NCI-H510A (cell line): Measurements from ENCODE around the gene NACC2.

Experiments used
- DNase-seq: peaks from one replicate; lab custom pipeline; 2025; lab: John Stamatoyannopoulos, UW

NACC2 gene

DNA sequence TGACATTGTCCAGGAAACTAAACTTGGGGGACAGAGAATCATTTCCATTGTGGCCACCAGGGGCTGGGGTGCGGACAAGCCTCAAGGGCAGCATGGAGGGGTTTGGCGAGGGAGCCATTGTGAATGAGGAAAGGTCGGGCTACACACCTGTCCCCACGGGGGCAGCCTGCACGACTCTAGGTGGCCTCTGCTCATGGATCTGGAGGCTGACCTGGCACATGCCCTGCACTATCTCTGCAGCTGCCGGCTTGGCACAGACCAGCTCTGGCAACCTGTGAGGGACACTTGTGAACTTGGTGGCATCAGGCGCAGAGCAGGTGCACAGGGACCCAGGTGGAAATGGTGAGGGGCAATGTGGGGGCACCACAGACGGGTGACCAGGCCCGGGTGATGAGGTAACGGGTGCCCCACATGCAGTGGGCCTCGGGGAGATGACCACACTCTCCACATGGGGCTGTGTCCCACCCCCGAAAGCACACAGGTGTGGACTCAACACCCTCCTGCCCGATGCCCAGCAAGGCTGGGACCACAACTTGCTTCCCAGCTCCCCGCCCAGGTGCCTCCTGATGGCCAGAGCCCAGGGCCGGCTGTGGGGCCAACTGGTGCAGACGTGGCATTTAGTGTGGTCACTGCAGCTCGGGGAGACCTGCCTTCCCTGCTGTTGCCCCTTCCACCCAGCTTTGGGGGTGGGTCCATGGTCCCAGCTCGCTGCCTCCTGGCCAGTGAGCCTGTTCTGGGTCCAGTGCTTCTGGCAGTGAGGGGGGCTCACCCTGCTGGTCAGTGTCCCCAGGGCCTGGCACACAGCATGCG, 73.0 kb downstream of the NACC2 start:
- no peak for DNase-seq

DNA sequence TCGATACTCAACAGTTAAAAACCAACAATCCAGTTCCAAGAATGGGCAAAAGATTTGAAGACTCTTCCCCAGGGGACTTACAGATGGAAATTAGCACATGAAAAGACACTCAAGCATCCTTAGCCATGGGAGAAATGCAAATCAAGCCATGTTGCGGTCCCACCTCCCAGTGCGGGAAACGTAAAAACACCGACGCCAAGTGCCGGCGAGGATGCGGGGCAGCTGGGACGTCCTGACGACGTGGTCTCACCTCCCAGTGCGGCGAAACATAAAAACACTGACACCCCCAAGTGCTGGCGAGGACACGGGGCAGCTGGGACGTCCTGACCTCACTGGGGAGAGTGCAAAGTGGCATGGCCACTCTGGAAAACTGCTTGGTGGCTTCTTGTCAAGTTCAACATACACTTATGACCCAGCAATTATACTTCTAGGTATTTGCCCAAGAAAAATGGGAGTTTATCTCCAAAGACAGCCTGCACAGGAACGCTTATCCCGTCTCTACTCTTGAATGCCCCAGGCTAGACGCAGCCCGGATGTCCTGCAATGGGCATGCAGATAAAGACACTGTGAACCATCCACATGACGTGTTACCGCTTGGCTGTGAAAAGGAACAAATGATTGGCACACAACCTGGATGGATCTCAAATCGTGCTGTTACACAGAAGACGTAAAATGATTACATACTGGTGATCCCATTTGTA, 73.8 kb downstream of the NACC2 start:
- DNase-seq = no peak

DNA sequence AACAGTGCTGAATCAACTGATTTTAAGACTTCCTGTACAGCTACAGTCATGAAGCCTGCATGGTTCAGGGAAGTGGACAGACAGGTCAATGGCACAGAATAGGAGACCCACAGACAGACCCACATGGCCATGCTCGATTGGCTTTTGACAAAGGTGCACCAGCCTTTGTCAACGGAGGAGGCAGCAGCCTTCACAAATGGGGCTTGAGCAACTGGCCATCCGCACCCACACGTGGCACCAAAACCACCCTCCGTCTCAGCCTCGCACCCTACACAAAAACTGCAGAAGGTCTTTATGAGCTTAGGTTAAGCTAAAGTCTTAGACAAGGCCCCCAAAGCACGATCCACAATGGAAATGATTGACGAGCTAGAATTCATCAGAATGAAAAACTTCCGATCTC, 74.4 kb downstream of the NACC2 start:
- DNase-seq = no peak

DNA sequence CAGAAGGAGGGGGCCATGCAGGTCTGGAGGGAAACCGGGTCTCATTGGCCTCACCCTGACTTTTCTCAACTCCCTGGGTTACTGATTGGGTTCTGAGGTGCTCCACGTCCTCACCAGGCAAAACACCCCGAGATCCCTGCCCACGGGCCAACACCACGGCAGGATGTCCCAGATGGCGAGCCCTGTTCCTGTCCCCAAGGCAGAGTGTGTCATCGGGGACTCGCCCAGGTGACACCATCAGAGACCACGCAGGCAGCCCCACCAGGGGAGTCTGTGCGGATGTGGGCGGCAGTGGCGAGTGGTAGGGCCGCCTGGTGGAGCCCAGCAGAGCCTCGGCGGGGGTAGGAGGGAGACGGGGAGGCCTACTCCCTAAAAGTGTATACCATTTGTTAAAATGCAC, 74.9 kb downstream of the NACC2 start:
- no peak for DNase-seq

DNA sequence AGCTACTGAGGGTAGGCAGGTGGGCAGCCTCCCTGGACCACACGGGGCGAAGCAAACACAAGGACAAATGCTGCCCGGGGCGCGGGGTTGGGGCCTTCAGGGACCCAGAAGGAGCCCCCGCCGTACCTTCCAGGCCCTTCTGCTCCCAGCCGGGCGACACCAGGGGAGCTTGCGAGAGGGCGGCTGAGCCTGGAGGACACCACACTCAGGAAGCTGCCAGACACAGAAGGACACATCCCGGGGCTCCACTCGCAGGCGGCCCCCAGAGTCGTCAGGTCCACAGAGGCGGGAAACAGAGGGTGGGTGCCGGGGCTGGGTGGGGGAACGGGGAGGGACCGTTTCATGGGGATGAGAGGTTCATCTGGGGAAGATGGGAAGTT, 75.4 kb downstream of the NACC2 start:
- DNase-seq = no peak

DNA sequence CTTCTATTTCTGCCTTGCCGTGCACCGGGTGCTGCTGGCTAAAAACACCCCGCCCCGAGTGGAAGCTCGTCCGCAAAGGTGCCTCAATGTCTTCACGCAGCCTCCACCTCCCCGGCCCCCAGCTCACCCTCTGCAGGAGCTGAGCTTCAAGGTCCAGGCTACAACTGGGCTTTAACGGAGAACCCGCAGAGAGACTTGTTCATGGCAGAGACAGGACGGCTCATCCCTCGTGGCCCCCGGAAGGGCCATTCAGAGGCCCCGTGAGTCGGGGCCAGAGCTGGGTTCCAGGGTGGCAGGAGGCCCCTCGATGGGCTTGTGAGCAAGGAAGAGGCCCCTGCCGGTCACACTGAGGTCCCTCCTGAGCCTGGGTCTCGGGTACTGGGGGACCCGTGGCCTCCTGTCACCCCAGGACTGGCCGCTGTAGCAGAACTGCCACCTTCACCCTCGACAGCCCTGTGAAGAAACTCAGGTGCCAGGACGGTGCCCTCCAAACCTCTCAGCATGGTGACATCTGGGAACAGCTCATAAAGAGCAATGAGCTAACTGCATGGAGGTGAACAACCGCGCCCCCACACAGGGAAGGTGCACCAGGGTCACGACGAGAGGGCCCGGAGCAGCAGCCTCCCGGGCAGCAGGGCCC, 75.9 kb downstream of the NACC2 start:
- DNase-seq = no peak

DNA sequence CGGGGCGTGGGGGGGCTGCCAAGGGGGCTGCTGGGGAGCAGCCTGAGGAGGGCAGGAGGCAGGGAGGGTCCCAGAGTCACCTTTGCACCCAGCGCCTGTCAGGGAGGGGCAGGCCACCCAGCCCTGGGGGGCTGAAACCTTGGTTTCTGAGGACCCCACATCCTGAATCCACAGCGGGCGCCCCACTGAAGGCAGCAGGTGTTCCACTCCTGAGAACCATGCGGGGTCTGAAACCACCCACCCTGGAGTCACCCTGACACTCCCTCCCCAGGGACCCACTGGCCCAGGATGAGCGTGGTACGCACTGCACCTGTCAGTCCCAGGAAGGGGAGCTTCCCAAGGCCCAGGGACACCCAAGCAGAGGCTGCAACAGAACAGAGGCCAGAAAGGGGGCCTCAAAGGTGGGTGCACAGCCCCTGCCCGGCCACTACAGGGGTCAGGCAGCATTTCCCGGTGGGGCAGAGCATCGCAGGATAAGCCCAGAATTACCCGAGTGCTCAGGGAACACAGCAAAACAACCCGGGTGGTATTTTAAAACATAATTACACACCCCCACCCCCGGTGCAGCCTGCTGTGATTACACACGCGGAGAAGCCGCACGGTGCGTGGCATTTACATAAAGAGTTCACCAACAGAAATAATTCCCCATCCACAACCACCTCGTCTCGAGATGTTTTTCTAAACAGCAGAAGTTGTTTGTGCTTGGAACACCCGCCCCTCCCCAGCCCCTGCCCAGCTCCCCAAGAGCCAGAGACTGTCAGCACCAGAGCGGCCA, 76.6 kb downstream of the NACC2 start:
- no peak for DNase-seq

DNA sequence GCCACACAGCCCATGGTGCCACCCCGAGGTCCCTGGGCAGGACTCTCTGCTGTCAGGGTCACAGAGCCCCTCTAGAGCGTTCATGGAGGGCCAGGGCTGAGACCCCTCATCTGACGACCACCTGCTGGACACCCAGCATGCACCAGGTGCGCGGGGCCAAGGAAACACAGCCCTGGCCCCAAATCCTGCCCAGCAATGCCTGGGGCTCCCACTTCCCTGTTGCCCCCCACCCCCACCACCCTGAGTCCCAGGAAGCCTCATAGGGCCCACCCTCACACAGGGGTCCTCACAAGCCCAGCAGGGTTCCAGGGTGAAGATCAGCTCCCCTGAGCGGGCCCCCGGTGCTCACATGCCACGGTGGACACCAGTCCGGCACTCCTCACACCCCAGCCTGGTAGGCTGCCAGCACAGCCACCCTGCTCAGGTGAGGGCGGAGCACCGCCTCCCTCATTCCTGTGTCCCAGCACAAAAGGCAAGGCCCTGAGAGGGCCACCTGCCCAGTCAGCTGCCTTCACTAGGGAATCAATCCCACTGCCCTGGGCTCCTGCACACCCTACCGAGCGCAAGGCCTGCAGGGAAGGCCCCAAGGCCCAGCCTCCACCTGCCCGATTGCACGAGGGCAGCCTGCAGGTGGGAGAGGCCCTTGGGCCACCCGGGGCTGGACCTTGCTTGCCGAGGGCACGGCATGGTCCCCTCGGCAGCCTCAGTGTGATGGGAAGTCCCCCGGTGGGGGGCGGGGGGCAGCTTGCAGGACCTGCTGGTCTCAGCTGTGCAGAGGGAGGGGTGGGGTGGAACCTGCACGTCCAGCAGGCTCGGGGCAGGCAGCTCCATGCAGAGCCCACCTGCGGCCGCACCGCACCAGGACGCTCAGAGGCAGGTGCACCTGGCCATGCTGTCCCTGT, 77.5 kb downstream of the NACC2 start:
- DNase-seq = no peak

DNA sequence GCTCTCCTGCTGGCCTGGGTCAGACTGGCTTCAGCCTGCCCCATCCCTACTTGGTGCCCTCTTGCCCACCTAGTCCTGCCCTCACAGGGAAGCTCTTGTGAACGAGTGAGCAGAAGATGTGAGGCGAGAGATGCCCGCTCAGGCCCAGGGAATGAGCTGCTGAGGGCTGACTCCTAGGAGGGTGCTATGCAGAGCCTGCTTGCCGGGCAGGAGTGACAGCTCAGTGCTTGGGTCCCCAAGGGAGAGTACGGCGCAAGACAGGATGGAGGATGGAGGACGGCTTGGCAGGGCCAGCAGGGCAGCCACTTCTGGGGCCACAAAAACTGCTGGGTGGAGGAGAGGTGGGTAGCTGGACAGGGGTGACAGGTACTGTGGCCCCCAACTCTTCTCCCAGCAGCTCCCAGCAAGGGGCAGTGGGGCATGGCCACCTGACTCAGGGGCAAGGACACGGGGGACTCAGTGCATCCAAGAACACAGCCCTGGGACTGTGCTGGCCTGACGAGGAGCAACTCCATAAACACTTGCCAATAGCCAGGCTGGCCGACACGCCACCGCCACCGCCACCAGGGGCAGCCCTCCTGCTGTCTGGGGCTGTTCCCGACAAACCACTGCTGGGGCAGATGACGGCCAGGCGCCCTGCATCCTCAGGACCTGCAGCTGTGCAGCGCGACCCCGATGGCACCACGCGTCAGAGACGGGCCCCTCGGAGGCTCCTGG, 78.4 kb downstream of the NACC2 start:
- no peak for DNase-seq

DNA sequence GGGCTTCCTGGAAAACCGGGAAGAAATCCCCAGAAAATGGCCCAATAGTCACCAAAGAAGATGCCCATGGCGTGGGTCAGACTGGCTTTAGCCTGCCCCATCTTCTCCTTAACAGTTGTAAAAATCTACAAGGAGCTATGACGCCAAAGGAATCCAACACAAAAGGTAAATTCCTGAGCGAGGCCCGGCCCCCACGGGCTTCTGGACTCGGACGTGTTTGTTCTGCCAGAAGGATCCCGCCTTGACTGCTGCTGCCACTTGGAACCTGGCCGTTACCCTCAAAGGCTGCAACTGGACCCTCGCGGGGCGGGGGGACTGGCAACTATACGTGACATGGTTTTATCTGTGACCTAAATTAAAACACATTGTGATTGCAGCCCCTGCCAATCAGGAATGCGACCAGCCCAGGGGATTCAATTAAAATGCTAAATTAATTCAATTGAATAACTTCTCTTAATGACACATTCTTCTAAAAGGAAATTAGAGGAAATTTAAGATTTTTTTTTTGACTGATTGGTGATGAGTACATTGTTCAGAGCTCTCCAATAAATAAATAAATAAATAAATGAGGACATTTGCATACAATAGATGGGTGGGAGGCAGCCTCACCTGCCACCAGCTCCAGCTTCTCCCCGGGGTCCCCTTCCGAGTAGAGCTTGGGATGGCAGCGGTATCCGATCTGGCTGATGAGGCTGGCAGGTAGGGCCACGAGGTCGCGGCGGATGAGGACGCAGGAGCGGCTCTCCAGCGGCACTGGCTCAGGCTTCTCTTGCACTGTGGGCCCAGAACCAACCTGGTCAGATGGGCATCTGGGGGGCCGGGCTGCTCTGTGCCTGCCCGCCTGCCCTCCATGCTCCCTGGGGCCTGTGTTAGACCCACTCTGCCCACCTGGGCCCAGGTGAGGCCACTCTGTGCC, 79.2 kb downstream of the NACC2 start:
- no peak for DNase-seq

DNA sequence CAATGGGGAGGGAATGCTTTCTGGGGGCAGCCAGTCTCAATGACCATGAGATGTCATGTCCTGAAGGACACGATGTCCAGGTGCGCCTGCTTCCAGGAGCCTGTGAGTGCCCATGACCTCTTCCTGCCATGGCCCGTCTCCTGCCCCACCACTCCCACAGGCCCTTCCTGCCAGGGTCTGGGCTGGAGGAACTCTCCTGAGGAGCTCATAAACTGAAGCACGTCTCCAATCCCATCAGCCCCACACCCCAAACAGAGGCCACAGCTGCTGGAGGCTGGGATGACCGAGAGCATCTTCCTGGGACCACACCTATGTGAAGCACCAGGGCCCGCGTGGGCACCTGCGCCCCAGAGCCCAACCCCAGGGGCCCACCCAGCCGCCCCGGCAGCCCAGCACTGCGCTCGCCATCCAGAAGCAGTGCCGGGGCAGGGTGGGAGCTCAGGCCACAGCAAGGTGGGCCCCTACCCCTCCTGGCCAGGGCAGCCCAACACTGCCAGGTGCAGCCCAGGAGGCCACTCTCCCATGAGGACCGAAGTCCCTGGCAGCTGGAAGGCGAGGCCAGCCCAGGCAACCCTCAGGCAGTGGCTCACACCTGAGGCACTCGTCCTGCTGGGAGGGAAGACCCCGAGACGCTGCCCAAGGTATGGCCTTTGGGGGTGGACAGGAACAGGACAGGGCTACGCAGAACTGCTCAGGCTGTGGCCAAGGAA, 80.0 kb downstream of the NACC2 start:
- DNase-seq = no peak

DNA sequence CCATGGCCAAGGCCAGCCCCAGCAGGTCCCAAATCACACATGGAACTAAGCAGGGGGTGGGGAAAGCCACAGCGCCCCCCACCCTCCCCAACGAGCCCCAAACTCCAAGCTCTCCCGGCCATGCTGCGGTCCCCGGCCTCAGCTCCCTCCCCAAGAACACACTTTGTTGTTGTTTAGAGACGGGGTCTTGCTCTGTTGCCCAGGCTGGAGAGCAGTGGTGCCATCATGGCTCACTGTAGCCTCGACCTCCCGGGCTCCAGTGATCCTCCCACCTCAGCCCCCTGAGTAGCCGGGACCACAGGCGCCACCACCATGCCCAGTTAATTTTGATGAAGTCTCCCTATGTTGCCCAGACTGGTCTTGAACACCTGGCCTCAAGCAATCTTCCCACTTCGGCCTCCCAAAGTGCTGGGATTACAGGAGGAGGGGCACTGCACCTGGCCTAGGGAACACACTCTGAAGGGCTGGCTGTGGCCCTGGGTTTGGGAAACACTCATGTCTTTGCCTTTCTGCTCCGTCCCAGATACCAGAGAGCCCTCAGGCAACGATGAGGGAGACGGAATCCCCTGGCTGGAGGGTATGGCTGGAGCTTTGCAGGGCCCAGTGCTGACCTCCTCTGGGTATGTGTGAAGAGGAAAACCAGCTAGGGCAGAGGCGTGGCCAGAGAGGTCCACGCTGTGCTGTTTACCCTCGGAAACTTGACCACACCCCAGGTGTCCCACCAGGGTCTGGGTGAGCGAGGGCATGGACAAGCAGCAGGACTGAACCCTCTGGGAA, 80.8 kb downstream of the NACC2 start:
- DNase-seq = no peak

DNA sequence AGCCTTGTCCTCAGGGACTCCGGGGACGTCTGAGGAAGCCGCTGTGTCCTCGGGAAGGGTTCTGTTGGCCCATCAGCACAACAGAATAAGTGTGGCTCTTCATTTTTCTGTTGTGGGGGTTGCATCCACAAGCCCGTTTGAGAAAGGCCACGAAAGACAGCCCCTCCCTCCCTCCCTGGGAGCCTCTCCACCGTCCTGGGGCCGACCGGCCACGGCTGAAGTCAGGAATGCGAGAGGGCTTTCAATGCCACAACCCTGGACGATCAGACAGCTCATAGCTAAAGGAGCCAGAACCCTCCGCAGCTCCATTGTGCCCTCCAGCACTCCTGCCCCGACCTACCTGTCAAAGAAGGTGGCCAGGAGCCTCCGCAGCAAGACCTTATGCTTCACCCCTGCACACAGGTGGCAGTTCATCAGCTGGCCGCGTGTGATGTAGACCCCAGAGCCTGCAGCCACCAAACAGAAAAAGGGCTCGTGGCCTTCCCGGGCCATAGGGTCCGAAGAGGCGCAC, 81.5 kb downstream of the NACC2 start:
- DNase-seq = no peak

DNA sequence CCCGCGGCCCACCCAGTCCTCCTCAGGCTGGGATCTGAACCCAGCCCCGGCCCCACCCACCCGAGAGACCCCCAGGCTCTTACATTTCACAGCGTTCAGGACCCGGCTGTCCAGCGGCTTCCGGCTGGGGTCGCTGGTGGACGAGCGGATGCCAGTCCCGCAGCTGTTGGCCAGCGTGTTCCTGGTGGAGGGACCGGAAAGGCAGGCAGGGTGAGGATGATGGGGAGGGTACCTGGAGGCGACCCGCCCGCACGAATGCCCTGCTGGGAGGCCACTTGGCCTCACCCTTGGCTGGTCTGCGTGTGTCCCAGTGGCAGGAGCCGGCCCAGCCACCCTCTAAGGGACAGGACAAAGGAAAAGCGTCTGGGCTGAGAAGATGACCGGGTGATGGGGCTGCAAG, 82.0 kb downstream of the NACC2 start:
- no peak for DNase-seq

DNA sequence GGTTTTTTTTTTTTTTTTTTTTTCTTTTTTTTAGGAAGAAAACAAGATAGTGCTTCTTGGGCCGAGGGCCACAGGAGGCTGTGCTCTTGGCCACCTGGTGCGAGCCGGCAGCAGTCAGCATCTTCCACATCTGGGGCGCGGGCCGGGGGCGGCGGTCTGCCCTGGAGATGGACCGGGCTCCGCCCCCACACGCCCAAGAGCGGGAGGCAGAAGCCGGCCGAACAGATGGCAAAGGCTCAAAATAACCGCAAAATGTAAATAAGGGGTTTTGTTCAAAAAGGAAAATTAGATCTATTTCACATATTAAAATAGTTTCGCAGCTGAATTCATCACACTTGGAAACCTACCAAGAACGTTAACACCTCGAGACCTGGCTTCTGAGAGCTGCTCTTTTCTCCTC, 82.4 kb downstream of the NACC2 start:
- DNase-seq = no peak

DNA sequence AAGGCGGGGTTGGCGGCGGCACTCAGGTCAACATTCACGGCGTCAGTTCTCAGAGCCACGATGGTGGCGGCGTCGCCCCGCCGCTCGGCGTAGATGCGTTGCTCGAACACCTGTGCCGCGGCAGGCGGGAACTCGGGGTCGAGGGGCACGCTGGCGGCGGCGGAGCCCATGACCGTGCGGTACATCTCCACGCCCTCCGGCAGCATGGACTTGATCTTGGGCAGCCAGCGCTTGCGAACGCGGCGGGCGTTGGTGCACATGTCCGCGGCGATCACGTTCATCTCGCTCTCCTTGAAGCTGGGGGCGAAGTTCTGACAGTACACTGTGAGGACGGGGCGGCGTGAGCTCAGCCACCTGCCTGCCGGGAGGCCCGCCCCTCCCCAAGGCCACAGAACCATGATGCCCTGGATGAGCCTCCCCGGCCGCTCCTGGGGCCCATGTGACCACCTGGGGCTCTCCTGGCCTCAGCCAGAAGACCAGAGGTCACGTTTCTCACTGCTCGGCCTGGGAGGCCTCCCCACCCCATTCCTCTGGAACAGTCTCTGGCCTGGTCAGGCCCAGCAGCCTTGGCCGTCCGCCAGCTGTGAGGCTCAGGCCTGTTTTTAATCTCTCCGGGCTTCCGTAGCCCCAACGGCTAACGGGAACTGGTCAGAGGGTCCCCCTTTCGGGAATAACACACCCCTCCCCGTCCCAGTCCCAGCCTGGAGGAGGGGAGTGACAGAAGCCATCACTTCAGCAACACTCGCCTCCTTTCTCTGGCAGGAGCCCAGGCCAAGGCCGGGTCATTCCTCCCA, 83.2 kb downstream of the NACC2 start:
- no peak for DNase-seq

DNA sequence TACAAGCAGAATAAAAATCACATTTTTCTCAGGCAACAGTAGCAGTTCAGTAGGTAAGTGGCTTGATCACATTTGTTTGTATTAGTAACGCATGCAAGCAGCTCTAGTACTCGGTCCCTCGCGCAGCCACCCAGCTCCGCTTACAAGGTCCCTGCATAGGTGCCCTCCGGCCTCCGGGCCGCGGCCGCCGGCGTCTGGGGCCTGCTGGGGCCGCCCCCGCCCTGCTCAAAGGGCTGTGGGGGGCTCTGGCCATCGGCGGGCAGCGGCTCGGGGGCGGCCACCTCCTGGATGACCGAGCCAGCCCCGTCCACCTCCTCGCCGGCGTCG, 83.8 kb downstream of the NACC2 start:
- DNase-seq = no peak
